K562 (cell line): ENCODE results near the gene COX6B2. TPM values are rescaled to one million over a fixed set of nuclear protein-coding genes. Genes with fewer than 3 reads are reported as not detected.

Experiments
- AFF1 ChIP-seq, 2 experiments: fragments of 450-650 bp; IDR thresholded peaks; 2 replicates each; pipeline ENCODE4 v1.6.1; 2018; ENCODE audit warnings: mild to moderate bottlenecking in 2 of 2, low read depth in 1 of 2; ENCODE audit not compliant: partially characterized antibody in 2 of 2
- GABPB1 ChIP-seq: sonication (generic); formaldehyde crosslinking; IDR thresholded peaks from 2 replicates; pipeline ENCODE4 v1.8.0; 2022; ENCODE audit warnings: mild to moderate bottlenecking, missing genetic modification reagents
- HCFC1 ChIP-seq: IDR thresholded peaks from 2 replicates; pipeline ENCODE4 v1.6.1; 2012; ENCODE audit warnings: low read depth, low read length, improper control_type of control experiment
- L3MBTL2 ChIP-seq: fragments of 450-650 bp; IDR thresholded peaks from 2 replicates; pipeline ENCODE4 v1.6.1; 2016; ENCODE audit warnings: mild to moderate bottlenecking, moderate library complexity
- RBM17 ChIP-seq: fragments of 200-400 bp; formaldehyde crosslinking; IDR thresholded peaks from 2 replicates; pipeline ENCODE4 v1.6.1; 2017; ENCODE audit warnings: low read depth, mild to moderate bottlenecking, low read length, borderline replicate concordance
- ZNF143 ChIP-seq: sonication (generic); formaldehyde crosslinking; IDR thresholded peaks from 2 replicates; pipeline ENCODE4 v1.9.0; 2022; ENCODE audit warnings: mild to moderate bottlenecking, missing genetic modification reagents
- ZNF197 ChIP-seq: fragments of 200-800 bp; sonication (Bioruptor generic); IDR thresholded peaks from 2 replicates; pipeline ENCODE4 v1.6.1; 2016; ENCODE audit warnings: low read depth, missing genetic modification characterization, missing compliant biosample characterization
- ZNF316 ChIP-seq: fragments of 450-650 bp; IDR thresholded peaks from 2 replicates; pipeline ENCODE4 v1.6.1; 2016
- ZNF644 ChIP-seq: fragments of 200-800 bp; sonication (Bioruptor generic); IDR thresholded peaks from 2 replicates; pipeline ENCODE4 v1.6.1; 2016; ENCODE audit warnings: low read depth, missing genetic modification characterization, missing compliant biosample characterization
- polyA plus RNA-seq, 8 experiments: library from polyadenylated mRNA; depleted of rRNA in 4 of 8; stranded (reverse) in 5 of 8; unstranded in 3 of 8; fragments of >200 nt; fragmentation: Nextera tagmentation in 2 of 8; fragmentation: Illumina TruSeq in 1 of 8; extraction: Ambion mirVana in 2 of 8; extraction: Trizol in 1 of 8; gene quantifications; 2 replicates each; pipeline versions ENCODE4 v1.2.1 to v1.2.3, GENCODE V29; 2011 to 2014; ENCODE audit warnings: inconsistent platforms in 1 of 8, missing spikeins in 1 of 8
- total RNA-seq, 7 experiments: library from RNA; depleted of rRNA in 6 of 7; stranded (reverse); fragments of >200 nt in 6 of 7; fragmentation: Illumina TruSeq in 2 of 7; extraction: Trizol in 2 of 7; gene quantifications; 2 replicates each; pipeline versions ENCODE4 v1.2.1 to v1.2.3, GENCODE V29; 2011 to 2021; ENCODE audit warnings: low replicate concordance in 1 of 7
- TF ChIP-seq, protein P1 (sequence below), 2 experiments: fragments of 150-350 bp in 1 of 2; IDR thresholded peaks; 2 replicates each; pipeline ENCODE4 v1.6.1; 2012 to 2016; ENCODE audit warnings: low read depth in 2 of 2, low read length in 2 of 2, mild to moderate bottlenecking in 1 of 2, moderate library complexity in 1 of 2
- TF ChIP-seq, protein P2 (sequence below): fragments of 200-800 bp; sonication (Bioruptor generic); IDR thresholded peaks from 2 replicates; pipeline ENCODE4 v1.6.1; 2017; ENCODE audit warnings: missing genetic modification characterization, missing compliant biosample characterization
- TF ChIP-seq, protein P3 (sequence below), 3 experiments: fragments of 200-800 bp in 1 of 3; fragments of 250-450 bp in 1 of 3; fragments of 450-650 bp in 1 of 3; sonication (Bioruptor Pico) in 1 of 3; sonication (Bioruptor generic) in 1 of 3; formaldehyde crosslinking in 1 of 3; IDR thresholded peaks; 2 replicates each; pipeline versions ENCODE4 v1.6.1 to v1.8.0; 2016 to 2022; ENCODE audit warnings: mild to moderate bottlenecking in 2 of 3, missing genetic modification characterization in 2 of 3, missing compliant biosample characterization in 1 of 3, moderate library complexity in 1 of 3

COX6B2 gene
- total and polyA plus RNA-seq, 9 of the 15 experiments (the other 6 are each of a cell fraction or from before 2014, with no cell fraction given), result 0.40 to 2.5 (median 0.83) TPM

GRCh38 chr19:55319785-55320184 is 34.7 kb downstream of the COX6B2 start (continued):
- TF ChIP-seq AFF1 (IDR thresholded peaks at IDR 0.05; ENCODE audit: low read depth in 1 of 2, partially characterized antibody in 2 of 2), result peak in 1 of 2 experiments; percentile 98
- peak; percentile 98 for TF ChIP-seq HCFC1
- 0 out of 2 replicates have a peak, but pooled peaks have one; percentile 32 for TF ChIP-seq GABPB1 (CRISPR knock-in tag)
- no peak for TF ChIP-seq RBM17
- peak; percentile 93 for TF ChIP-seq ZNF143 (CRISPR knock-in tag)
- 0 out of 2 replicates have a peak, but pooled peaks have one; percentile 57 for TF ChIP-seq ZNF197 (CRISPR knock-in tag)
- TF ChIP-seq, protein P1, sequence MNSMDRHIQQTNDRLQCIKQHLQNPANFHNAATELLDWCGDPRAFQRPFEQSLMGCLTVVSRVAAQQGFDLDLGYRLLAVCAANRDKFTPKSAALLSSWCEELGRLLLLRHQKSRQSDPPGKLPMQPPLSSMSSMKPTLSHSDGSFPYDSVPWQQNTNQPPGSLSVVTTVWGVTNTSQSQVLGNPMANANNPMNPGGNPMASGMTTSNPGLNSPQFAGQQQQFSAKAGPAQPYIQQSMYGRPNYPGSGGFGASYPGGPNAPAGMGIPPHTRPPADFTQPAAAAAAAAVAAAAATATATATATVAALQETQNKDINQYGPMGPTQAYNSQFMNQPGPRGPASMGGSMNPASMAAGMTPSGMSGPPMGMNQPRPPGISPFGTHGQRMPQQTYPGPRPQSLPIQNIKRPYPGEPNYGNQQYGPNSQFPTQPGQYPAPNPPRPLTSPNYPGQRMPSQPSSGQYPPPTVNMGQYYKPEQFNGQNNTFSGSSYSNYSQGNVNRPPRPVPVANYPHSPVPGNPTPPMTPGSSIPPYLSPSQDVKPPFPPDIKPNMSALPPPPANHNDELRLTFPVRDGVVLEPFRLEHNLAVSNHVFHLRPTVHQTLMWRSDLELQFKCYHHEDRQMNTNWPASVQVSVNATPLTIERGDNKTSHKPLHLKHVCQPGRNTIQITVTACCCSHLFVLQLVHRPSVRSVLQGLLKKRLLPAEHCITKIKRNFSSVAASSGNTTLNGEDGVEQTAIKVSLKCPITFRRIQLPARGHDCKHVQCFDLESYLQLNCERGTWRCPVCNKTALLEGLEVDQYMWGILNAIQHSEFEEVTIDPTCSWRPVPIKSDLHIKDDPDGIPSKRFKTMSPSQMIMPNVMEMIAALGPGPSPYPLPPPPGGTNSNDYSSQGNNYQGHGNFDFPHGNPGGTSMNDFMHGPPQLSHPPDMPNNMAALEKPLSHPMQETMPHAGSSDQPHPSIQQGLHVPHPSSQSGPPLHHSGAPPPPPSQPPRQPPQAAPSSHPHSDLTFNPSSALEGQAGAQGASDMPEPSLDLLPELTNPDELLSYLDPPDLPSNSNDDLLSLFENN (IDR thresholded peaks at IDR 0.05; ENCODE audit: low read depth in 2 of 2, low read length in 2 of 2), result 0 out of 4 replicates have a peak, but pooled peaks of 1 of the 2 experiments have one; percentile 21
- TF ChIP-seq L3MBTL2, result peak; percentile 20; the same call in 1 of the 2 replicates
- TF ChIP-seq, protein P2, sequence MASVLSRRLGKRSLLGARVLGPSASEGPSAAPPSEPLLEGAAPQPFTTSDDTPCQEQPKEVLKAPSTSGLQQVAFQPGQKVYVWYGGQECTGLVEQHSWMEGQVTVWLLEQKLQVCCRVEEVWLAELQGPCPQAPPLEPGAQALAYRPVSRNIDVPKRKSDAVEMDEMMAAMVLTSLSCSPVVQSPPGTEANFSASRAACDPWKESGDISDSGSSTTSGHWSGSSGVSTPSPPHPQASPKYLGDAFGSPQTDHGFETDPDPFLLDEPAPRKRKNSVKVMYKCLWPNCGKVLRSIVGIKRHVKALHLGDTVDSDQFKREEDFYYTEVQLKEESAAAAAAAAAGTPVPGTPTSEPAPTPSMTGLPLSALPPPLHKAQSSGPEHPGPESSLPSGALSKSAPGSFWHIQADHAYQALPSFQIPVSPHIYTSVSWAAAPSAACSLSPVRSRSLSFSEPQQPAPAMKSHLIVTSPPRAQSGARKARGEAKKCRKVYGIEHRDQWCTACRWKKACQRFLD (CRISPR knock-in tag), result peak; percentile 26; the same call in 1 of the 2 replicates
- TF ChIP-seq, protein P3, sequence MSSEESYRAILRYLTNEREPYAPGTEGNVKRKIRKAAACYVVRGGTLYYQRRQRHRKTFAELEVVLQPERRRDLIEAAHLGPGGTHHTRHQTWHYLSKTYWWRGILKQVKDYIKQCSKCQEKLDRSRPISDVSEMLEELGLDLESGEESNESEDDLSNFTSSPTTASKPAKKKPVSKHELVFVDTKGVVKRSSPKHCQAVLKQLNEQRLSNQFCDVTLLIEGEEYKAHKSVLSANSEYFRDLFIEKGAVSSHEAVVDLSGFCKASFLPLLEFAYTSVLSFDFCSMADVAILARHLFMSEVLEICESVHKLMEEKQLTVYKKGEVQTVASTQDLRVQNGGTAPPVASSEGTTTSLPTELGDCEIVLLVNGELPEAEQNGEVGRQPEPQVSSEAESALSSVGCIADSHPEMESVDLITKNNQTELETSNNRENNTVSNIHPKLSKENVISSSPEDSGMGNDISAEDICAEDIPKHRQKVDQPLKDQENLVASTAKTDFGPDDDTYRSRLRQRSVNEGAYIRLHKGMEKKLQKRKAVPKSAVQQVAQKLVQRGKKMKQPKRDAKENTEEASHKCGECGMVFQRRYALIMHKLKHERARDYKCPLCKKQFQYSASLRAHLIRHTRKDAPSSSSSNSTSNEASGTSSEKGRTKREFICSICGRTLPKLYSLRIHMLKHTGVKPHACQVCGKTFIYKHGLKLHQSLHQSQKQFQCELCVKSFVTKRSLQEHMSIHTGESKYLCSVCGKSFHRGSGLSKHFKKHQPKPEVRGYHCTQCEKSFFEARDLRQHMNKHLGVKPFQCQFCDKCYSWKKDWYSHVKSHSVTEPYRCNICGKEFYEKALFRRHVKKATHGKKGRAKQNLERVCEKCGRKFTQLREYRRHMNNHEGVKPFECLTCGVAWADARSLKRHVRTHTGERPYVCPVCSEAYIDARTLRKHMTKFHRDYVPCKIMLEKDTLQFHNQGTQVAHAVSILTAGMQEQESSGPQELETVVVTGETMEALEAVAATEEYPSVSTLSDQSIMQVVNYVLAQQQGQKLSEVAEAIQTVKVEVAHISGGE (CRISPR knock-in tag; IDR thresholded peaks at IDR 0.05), result 0 out of 6 replicates have a peak, but pooled peaks of 1 of the 3 experiments have one; percentile 33
- peak; percentile 68; the same call in 1 of the 2 replicates for TF ChIP-seq ZNF644 (tag)
- TF ChIP-seq ZNF316, result no peak
